ENCODE results near the gene GPAT2.
"Not testable (repeated sequence)": the region's sequence is repeated elsewhere in the genome, so short reads cannot be mapped to it uniquely, and the experiment has no call there.

The GPAT2 gene

DNA sequence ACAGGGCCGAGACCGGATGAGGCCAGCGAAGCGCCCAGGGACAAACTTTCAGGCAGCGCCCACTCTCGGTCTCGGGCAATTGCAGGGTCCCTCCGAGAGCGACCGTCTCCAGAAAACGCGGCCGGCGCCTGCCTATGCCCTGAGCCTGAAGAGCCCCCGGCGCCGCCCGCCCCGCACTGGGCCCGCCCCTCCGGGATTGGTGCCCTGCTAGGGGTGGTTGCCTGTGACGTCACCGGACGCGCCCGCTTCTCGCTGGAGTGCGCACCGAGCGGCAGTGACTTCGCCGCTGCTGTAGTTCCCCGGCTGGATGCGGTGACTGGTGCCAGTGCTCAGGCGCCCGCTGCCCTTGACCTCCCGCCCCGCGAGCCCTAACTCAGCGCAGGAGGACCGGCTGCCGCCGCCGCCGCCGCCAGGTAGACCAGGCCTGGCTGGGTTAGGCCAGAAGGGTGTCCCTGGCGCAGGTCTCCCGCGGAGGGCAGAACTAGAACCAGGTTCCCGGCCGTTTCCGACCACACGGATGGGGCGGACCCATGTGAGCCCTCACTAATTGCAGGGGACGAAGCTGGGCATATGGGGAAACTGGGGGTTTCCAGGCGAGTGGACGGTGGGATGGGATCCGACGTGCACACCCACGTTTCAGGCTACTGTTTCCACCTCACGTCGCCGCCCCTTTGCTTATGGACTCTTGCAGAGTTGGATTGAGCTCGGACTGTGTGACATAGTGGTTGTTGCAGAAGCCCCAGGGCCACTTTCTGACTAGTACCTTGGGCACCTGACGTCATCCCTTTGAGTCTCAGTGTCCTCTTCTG lies 24.2 kb downstream of the GPAT2 start:
- peak overlapping the region; percentile 39 for H2AFZ ChIP-seq (ENCODE audit: low read depth, low read length)
- peak overlapping the region; percentile 55 for H3K9ac ChIP-seq (ENCODE audit: low read length)
- no CpG with 5 or more reads among the region's 65 CpGs for WGBS

DNA sequence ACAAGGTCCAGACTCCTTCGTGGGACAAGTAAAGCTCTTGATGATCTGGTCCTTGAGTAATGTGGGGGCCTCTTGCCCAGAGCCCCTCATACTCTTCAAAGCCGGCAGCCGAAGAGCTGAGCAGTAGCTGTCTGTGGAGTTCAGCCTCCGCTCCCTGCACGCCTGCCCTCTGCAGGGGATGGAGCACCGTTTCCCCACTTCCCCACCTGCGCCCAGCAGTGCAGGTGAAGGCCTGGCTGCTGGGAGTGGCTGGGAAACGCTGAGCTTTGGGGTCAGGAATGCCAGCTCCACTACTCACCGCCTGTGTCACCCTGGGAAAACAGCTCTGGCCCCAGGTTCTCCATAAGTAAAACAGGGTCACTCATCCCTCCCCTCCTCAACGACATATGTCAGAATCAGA lies 24.9 kb downstream of the GPAT2 start:
- not testable (repeated sequence) for H3K27ac ChIP-seq (ENCODE audit: low read length, poor library complexity, severe bottlenecking); H2BK12ac ChIP-seq (ENCODE audit: low read length in 2 of 2); H2AK5ac ChIP-seq (ENCODE audit: low read length, severe bottlenecking); H2BK120ac ChIP-seq (ENCODE audit: low read depth, low read length); H3K9me3 ChIP-seq (ENCODE audit: control insufficient read depth, low read length); H2BK5ac ChIP-seq (ENCODE audit: low read depth, low read length, poor library complexity, severe bottlenecking); H3K36me3 ChIP-seq (ENCODE audit: control insufficient read depth in 1 of 2, insufficient read depth in 2 of 2, low read depth in 1 of 2, low read length in 2 of 2); H3K4me1 ChIP-seq (ENCODE audit: control insufficient read depth, insufficient read depth, low read depth, low read length); H3K79me1 ChIP-seq (replicated peaks; ENCODE audit: low read length, poor library complexity, severe bottlenecking); H3K18ac ChIP-seq (ENCODE audit: low read depth in 1 of 2, low read length in 2 of 2); H2BK15ac ChIP-seq (ENCODE audit: low read depth, poor library complexity, severe bottlenecking); DNase-seq
- WGBS = 39% methylated on average over 5 of the region's 10 CpGs
- Histone ChIP-seq H3K4me2 (ENCODE audit: low read length, poor library complexity, severe bottlenecking) (peak overlapping the region; percentile 70), H3K4me3 (ENCODE audit: insufficient read depth in 1 of 2, low read depth in 1 of 2, low read length in 2 of 2) (peak overlapping the region; percentile 47 to 70), H4K8ac (ENCODE audit: low read length) (peak overlapping the region; percentile 87), H3K23ac (ENCODE audit: low read length in 2 of 2) (peak overlapping the region in 1 of 2 experiments; percentile 94), H4K91ac (ENCODE audit: low read length) (peak overlapping the region; percentile 75), H3K27me3 (ENCODE audit: control insufficient read depth in 1 of 2, insufficient read depth in 1 of 2, low read length in 2 of 2) (peaks cover 14 to 26% of the 10 kb centered on the region in 2 experiments), H3K4ac (ENCODE audit: low read depth in 1 of 2, low read length in 2 of 2) (peak overlapping the region in 1 of 2 experiments; percentile 41), H3K14ac (ENCODE audit: low read length in 2 of 2) (peak overlapping the region in 1 of 2 experiments; percentile 20), H3K9ac (ENCODE audit: low read length) (peak overlapping the region; percentile 55), H2AFZ (ENCODE audit: low read depth, low read length) (peak overlapping the region; percentile 63)

More for the DNA sequence above, 24.2 kb downstream of the GPAT2 start:
- H3K4me2 ChIP-seq (ENCODE audit: low read length, poor library complexity, severe bottlenecking) = peak overlapping the region; percentile 52
- H3K4ac ChIP-seq (ENCODE audit: low read depth in 1 of 2, low read length in 2 of 2); H3K79me1 ChIP-seq (replicated peaks; ENCODE audit: low read length, poor library complexity, severe bottlenecking); H2BK12ac ChIP-seq (ENCODE audit: low read length in 2 of 2); H3K36me3 ChIP-seq (ENCODE audit: control insufficient read depth in 1 of 2, insufficient read depth in 2 of 2, low read depth in 1 of 2, low read length in 2 of 2); H4K91ac ChIP-seq (ENCODE audit: low read length); H2BK120ac ChIP-seq (ENCODE audit: low read depth, low read length); H4K8ac ChIP-seq (ENCODE audit: low read length); H2BK5ac ChIP-seq (ENCODE audit: low read depth, low read length, poor library complexity, severe bottlenecking); H3K9me3 ChIP-seq (ENCODE audit: control insufficient read depth, low read length); H3K4me1 ChIP-seq (ENCODE audit: control insufficient read depth, insufficient read depth, low read depth, low read length); H3K27ac ChIP-seq (ENCODE audit: low read length, poor library complexity, severe bottlenecking); H2AK5ac ChIP-seq (ENCODE audit: low read length, severe bottlenecking); H3K14ac ChIP-seq (ENCODE audit: low read length in 2 of 2); H3K23ac ChIP-seq (ENCODE audit: low read length in 2 of 2); H2BK15ac ChIP-seq (ENCODE audit: low read depth, poor library complexity, severe bottlenecking): not testable (repeated sequence)
- peak overlapping the region in 1 of 2 experiments; percentile 48 for H3K18ac ChIP-seq (ENCODE audit: low read depth in 1 of 2, low read length in 2 of 2)
- DNase-seq = peak; percentile 87
- H3K4me3 ChIP-seq (ENCODE audit: insufficient read depth in 1 of 2, low read depth in 1 of 2, low read length in 2 of 2) = peak overlapping the region; percentile 47 to 70
- peaks cover 14 to 26% of the 10 kb centered on the region in 2 experiments for H3K27me3 ChIP-seq (ENCODE audit: control insufficient read depth in 1 of 2, insufficient read depth in 1 of 2, low read length in 2 of 2)

DNA sequence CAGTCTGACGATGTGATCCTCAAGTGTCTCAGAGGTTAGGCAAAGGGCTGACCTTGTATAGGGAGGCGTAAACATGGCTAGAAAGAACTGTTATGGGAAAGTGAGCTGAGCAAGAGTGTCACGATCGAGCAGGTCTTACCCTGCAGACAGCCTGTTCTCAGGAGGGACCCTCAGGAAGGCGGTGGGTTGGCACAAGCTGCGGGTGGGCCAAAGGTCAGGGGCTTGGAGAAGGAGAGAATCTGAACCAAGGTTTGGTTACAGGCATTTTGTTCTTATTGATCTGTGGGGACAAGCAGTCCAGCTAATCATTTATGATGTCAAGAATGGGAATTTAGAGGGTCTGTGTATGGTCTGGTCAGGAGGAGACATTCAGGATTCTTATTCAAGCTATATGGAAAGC lies 26.7 kb downstream of the GPAT2 start:
- not testable (repeated sequence) for H3K14ac ChIP-seq (ENCODE audit: low read length in 2 of 2); H2AK5ac ChIP-seq (ENCODE audit: low read length, severe bottlenecking); H4K91ac ChIP-seq (ENCODE audit: low read length); H3K18ac ChIP-seq (ENCODE audit: low read depth in 1 of 2, low read length in 2 of 2); DNase-seq; H4K8ac ChIP-seq (ENCODE audit: low read length); H2BK15ac ChIP-seq (ENCODE audit: low read depth, poor library complexity, severe bottlenecking); H3K9me3 ChIP-seq (ENCODE audit: control insufficient read depth, low read length); H3K4ac ChIP-seq (ENCODE audit: low read depth in 1 of 2, low read length in 2 of 2); H3K79me1 ChIP-seq (replicated peaks; ENCODE audit: low read length, poor library complexity, severe bottlenecking); H3K4me2 ChIP-seq (ENCODE audit: low read length, poor library complexity, severe bottlenecking); H2BK120ac ChIP-seq (ENCODE audit: low read depth, low read length); H2BK12ac ChIP-seq (ENCODE audit: low read length in 2 of 2); H3K23ac ChIP-seq (ENCODE audit: low read length in 2 of 2); H3K4me1 ChIP-seq (ENCODE audit: control insufficient read depth, insufficient read depth, low read depth, low read length); H3K36me3 ChIP-seq (ENCODE audit: control insufficient read depth in 1 of 2, insufficient read depth in 2 of 2, low read depth in 1 of 2, low read length in 2 of 2); H2AFZ ChIP-seq (ENCODE audit: low read depth, low read length); H3K4me3 ChIP-seq (ENCODE audit: insufficient read depth in 1 of 2, low read depth in 1 of 2, low read length in 2 of 2); H2BK5ac ChIP-seq (ENCODE audit: low read depth, low read length, poor library complexity, severe bottlenecking); H3K9ac ChIP-seq (ENCODE audit: low read length); H3K27ac ChIP-seq (ENCODE audit: low read length, poor library complexity, severe bottlenecking)
- peaks cover 14 to 28% of the 10 kb centered on the region in 2 experiments for H3K27me3 ChIP-seq (ENCODE audit: control insufficient read depth in 1 of 2, insufficient read depth in 1 of 2, low read length in 2 of 2)
- 80% methylated on average over 6 of the region's 6 CpGs for WGBS

DNA sequence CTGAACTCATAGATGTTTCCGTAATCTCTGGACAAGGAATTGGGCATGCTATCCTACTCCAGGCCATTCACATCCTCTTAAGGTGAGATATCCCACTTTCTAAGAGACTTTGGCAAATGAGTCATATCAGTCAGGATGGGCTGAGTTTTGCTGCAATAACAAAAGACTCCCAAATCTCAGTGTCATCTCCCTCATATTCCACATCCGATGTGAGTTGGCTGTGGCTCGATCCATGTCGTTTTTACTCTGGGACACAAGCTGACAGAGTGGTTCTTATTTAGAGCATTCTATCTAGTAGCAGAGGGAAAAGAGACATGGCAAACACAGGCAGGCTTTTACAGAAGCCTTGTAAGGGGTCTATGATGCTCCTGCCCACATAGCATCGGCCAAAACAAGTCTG lies 28.5 kb downstream of the GPAT2 start:
- peaks cover 14 to 28% of the 10 kb centered on the region in 2 experiments for H3K27me3 ChIP-seq (ENCODE audit: control insufficient read depth in 1 of 2, insufficient read depth in 1 of 2, low read length in 2 of 2)
- not testable (repeated sequence) for H3K4me3 ChIP-seq (ENCODE audit: insufficient read depth in 1 of 2, low read depth in 1 of 2, low read length in 2 of 2); H3K4me2 ChIP-seq (ENCODE audit: low read length, poor library complexity, severe bottlenecking); H2BK12ac ChIP-seq (ENCODE audit: low read length in 2 of 2); H3K9ac ChIP-seq (ENCODE audit: low read length); H2BK15ac ChIP-seq (ENCODE audit: low read depth, poor library complexity, severe bottlenecking); H3K9me3 ChIP-seq (ENCODE audit: control insufficient read depth, low read length); H4K91ac ChIP-seq (ENCODE audit: low read length); H3K4me1 ChIP-seq (ENCODE audit: control insufficient read depth, insufficient read depth, low read depth, low read length); H3K23ac ChIP-seq (ENCODE audit: low read length in 2 of 2); H3K4ac ChIP-seq (ENCODE audit: low read depth in 1 of 2, low read length in 2 of 2); DNase-seq; H2BK120ac ChIP-seq (ENCODE audit: low read depth, low read length); H4K8ac ChIP-seq (ENCODE audit: low read length); H2BK5ac ChIP-seq (ENCODE audit: low read depth, low read length, poor library complexity, severe bottlenecking); H3K36me3 ChIP-seq (ENCODE audit: control insufficient read depth in 1 of 2, insufficient read depth in 2 of 2, low read depth in 1 of 2, low read length in 2 of 2); H2AK5ac ChIP-seq (ENCODE audit: low read length, severe bottlenecking); H3K14ac ChIP-seq (ENCODE audit: low read length in 2 of 2); H3K79me1 ChIP-seq (replicated peaks; ENCODE audit: low read length, poor library complexity, severe bottlenecking); H2AFZ ChIP-seq (ENCODE audit: low read depth, low read length); H3K27ac ChIP-seq (ENCODE audit: low read length, poor library complexity, severe bottlenecking); H3K18ac ChIP-seq (ENCODE audit: low read depth in 1 of 2, low read length in 2 of 2)
- WGBS = 86% methylated on average over 5 of the region's 5 CpGs
